ENCODE data around the gene EXOSC10.
A peak's percentile ranks its signal among the peaks of the same experiment; 100 is the strongest.
"Not testable (repeated sequence)": the region's sequence is repeated elsewhere in the genome, so short reads cannot be mapped to it uniquely, and the experiment has no call there.

EXOSC10 gene

GRCh38 chr1:11109047-11109760 is 9.5 kb upstream of the EXOSC10 start:
- no peak for DNase-seq

GRCh38 chr1:11107599-11107998 is 7.9 kb upstream of the EXOSC10 start:
- DNase-seq = no peak

GRCh38 chr1:11105586-11105985 is 5.9 kb upstream of the EXOSC10 start:
- DNase-seq = no peak

- no peak for DNase-seq
Observed at GRCh38 chr1:11101347-11101746, 1.7 kb upstream of the EXOSC10 start.

- DNase-seq = not testable (repeated sequence)
Observed at GRCh38 chr1:11100806-11101205, 1.1 kb upstream of the EXOSC10 start.

- DNase-seq = no peak
Observed at GRCh38 chr1:11100149-11100493, 452 bp upstream of the EXOSC10 start.

GRCh38 chr1:11098931-11099309 is 749 bp downstream of the EXOSC10 start:
- DNase-seq = no peak

GRCh38 chr1:11083784-11084183 is 15.9 kb downstream of the EXOSC10 start:
- not testable (repeated sequence) for DNase-seq

GRCh38 chr1:11080931-11081330 is 18.7 kb downstream of the EXOSC10 start:
- DNase-seq = no peak

- DNase-seq = no peak
Observed at GRCh38 chr1:11078631-11079030, 21.0 kb downstream of the EXOSC10 start.

- DNase-seq = not testable (repeated sequence)
Observed at GRCh38 chr1:11073398-11073797, 26.3 kb downstream of the EXOSC10 start.

- DNase-seq = no peak
Observed at GRCh38 chr1:11072216-11072917, 27.3 kb downstream of the EXOSC10 start.

GRCh38 chr1:11071463-11072215 is 28.0 kb downstream of the EXOSC10 start:
- no peak for DNase-seq

GRCh38 chr1:11070876-11071275 is 28.8 kb downstream of the EXOSC10 start:
- no peak for DNase-seq

- no peak for DNase-seq
Observed at GRCh38 chr1:11068600-11069473, 30.8 kb downstream of the EXOSC10 start.

GRCh38 chr1:11067716-11068599 is 31.7 kb downstream of the EXOSC10 start:
- no peak for DNase-seq

GRCh38 chr1:11065796-11066195 is 33.9 kb downstream of the EXOSC10 start:
- DNase-seq = no peak

- DNase-seq = no peak
Observed at GRCh38 chr1:11064942-11065341, 34.7 kb downstream of the EXOSC10 start.

- not testable (repeated sequence) for DNase-seq
Observed at GRCh38 chr1:11063937-11064537, 35.6 kb downstream of the EXOSC10 start.

GRCh38 chr1:11062965-11063401 is 36.7 kb downstream of the EXOSC10 start:
- DNase-seq = peak in 1 of 2 donors; percentile 20

- DNase-seq = no peak
Observed at GRCh38 chr1:11061652-11062365, 37.9 kb downstream of the EXOSC10 start.

All from CD4-positive, alpha-beta T cell treated with Interleukin-4 for 1 hour (primary cell).